GM18873 (cell line): ENCODE results near the gene PRKRIP1.
"Not testable (repeated sequence)": the region's sequence is repeated elsewhere in the genome, so short reads cannot be mapped to it uniquely, and the experiment has no call there.

Source experiments
- ATAC-seq: cut with Tn5 transposase; IDR thresholded peaks from one replicate; pipeline ENCODE4 v1.9.1; 2021; ENCODE audit warnings: mild to moderate bottlenecking, moderate library complexity, moderate number of reproducible peaks; ENCODE audit not compliant: unreplicated experiment, low FRiP score

The PRKRIP1 gene

GRCh38 chr7:102474116-102474515 is 78.0 kb downstream of the PRKRIP1 start:
- ATAC-seq, result not testable (repeated sequence)

GRCh38 chr7:102474736-102475435 is 78.7 kb downstream of the PRKRIP1 start:
- ATAC-seq, result not testable (repeated sequence)
